ENCODE data around the gene CTAG1B.
A peak's percentile ranks its signal among the peaks of the same experiment; 100 is the strongest.
"Not testable (repeated sequence)": the region's sequence is repeated elsewhere in the genome, so short reads cannot be mapped to it uniquely, and the experiment has no call there.

The CTAG1B gene

GRCh38 chrX:154654372-154654771 lies 35.3 kb upstream of the CTAG1B start:
- Histone ChIP-seq H3K9me3 (ENCODE audit: control insufficient read depth in 5 of 5, low read length in 5 of 5) (peaks cover 0 to 2% (median 0%) of the 10 kb centered on the region in 5 donors), H3K9ac (ENCODE audit: low read length in 5 of 5) (no peak overlapping the region), H3K36me3 (ENCODE audit: control insufficient read depth in 5 of 5, insufficient read depth in 5 of 5, low read length in 5 of 5) (no peaks in the 10 kb centered on the region), H3K27me3 (ENCODE audit: control insufficient read depth in 5 of 5, insufficient read depth in 4 of 5, low read length in 5 of 5) (peaks cover 0 to 4% (median 3%) of the 10 kb centered on the region in 5 donors), H3K4me3 (ENCODE audit: low read depth in 1 of 5, low read length in 5 of 5) (no peak overlapping the region), H3K4me1 (ENCODE audit: control insufficient read depth in 5 of 5, insufficient read depth in 5 of 5, low read length in 5 of 5) (peaks cover 0 to 6% (median 0%) of the 10 kb centered on the region in 5 donors), H3K27ac (ENCODE audit: low read depth, low read length) (no peak overlapping the region)

GRCh38 chrX:154653413-154653812 lies 34.3 kb upstream of the CTAG1B start, which contains the start of gene CTAG2:
CTAG2 (minus strand) TSS chrX:154653579; CDS start chrX:154653515, 64 bp downstream.
- H3K9ac ChIP-seq (ENCODE audit: low read length in 5 of 5): not testable (repeated sequence)

DNA sequence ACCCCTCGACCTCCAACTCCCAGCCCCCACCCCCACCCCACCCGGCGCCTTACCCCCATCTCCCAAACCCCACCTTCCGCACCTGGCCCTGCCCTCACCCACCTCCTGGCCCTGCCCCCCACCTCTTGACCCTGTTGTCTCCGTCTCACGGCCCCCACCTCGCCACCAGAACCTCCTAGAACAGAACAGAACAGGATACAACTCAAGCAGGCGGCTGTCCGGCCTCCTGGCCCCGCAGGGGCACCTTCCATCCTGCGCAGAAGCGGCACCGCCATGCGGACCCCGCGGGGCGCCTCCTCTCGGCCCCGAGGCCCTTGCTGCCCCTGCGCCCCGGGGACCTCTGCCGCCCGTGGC lies 33.9 kb upstream of the CTAG1B start:
- Histone ChIP-seq H3K9ac (ENCODE audit: low read length in 5 of 5) (no peak overlapping the region), H3K9me3 (ENCODE audit: control insufficient read depth in 5 of 5, low read length in 5 of 5) (no peaks in the 10 kb centered on the region), H3K27ac (ENCODE audit: low read depth, low read length) (no peak overlapping the region), H3K27me3 (ENCODE audit: control insufficient read depth in 5 of 5, insufficient read depth in 4 of 5, low read length in 5 of 5) (peaks cover 0 to 9% (median 3%) of the 10 kb centered on the region in 5 donors), H3K4me3 (ENCODE audit: low read depth in 1 of 5, low read length in 5 of 5) (no peak overlapping the region), H3K4me1 (ENCODE audit: control insufficient read depth in 5 of 5, insufficient read depth in 5 of 5, low read length in 5 of 5) (peaks cover 0 to 6% (median 0%) of the 10 kb centered on the region in 5 donors), H3K36me3 (ENCODE audit: control insufficient read depth in 5 of 5, insufficient read depth in 5 of 5, low read length in 5 of 5) (no peaks in the 10 kb centered on the region)

More at GRCh38 chrX:154653413-154653812, 34.3 kb upstream of the CTAG1B start, which contains the start of gene CTAG2:
- not testable (repeated sequence) for H3K27me3 ChIP-seq (ENCODE audit: control insufficient read depth in 5 of 5, insufficient read depth in 4 of 5, low read length in 5 of 5); H3K36me3 ChIP-seq (ENCODE audit: control insufficient read depth in 5 of 5, insufficient read depth in 5 of 5, low read length in 5 of 5); H3K9me3 ChIP-seq (ENCODE audit: control insufficient read depth in 5 of 5, low read length in 5 of 5); H3K4me1 ChIP-seq (ENCODE audit: control insufficient read depth in 5 of 5, insufficient read depth in 5 of 5, low read length in 5 of 5); H3K27ac ChIP-seq (ENCODE audit: low read depth, low read length); H3K4me3 ChIP-seq (ENCODE audit: low read depth in 1 of 5, low read length in 5 of 5)

DNA sequence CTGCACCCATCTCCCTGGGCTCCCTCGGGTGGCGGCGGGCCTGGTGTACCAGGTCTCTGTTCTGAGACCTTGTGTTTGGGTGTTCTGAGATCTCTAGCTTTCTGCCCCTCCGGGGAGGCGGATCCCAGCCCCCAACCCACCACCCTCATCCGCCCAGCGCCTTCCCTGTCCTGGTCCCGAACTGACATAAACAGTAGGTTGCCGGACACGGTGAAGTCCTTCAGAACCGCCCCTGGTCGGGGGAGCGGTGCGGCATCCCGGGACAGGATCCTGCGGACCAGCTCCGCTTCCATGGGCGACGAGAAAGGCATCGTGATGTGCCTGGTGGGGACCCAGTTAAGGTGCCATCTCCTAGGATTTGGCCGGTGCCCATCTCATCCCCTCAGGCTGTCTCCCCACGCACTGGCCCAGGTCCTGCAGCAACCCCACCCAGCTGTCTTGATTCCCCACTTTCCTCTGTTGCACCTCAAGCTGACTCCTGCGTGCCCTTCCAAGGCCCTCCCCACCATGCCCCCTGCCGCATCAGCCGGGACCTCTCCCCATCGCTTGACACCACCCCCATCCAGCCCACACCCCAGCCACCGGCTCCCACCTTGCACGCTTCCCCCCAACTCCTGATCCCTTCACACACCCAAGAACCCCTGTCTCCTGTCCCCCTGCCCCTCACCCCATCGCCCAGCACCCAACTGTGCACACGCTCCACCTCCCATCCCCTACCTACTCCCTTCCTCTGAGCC lies 33.4 kb upstream of the CTAG1B start:
- peaks cover 0 to 6% (median 0%) of the 10 kb centered on the region in 5 donors for H3K4me1 ChIP-seq (ENCODE audit: control insufficient read depth in 5 of 5, insufficient read depth in 5 of 5, low read length in 5 of 5)
- H3K9ac ChIP-seq (ENCODE audit: low read length in 5 of 5): no peak overlapping the region
- peaks cover 0 to 9% (median 3%) of the 10 kb centered on the region in 5 donors for H3K27me3 ChIP-seq (ENCODE audit: control insufficient read depth in 5 of 5, insufficient read depth in 4 of 5, low read length in 5 of 5)
- H3K36me3 ChIP-seq (ENCODE audit: control insufficient read depth in 5 of 5, insufficient read depth in 5 of 5, low read length in 5 of 5): no peaks in the 10 kb centered on the region
- H3K9me3 ChIP-seq (ENCODE audit: control insufficient read depth in 5 of 5, low read length in 5 of 5): no peaks in the 10 kb centered on the region
- H3K4me3 ChIP-seq (ENCODE audit: low read depth in 1 of 5, low read length in 5 of 5): no peak overlapping the region
- no peak overlapping the region for H3K27ac ChIP-seq (ENCODE audit: low read depth, low read length)

GRCh38 chrX:154650221-154650510 lies 31.1 kb upstream of the CTAG1B start:
- no peaks in the 10 kb centered on the region for H3K9me3 ChIP-seq (ENCODE audit: control insufficient read depth in 5 of 5, low read length in 5 of 5)
- peaks cover 0 to 6% (median 0%) of the 10 kb centered on the region in 5 donors for H3K4me1 ChIP-seq (ENCODE audit: control insufficient read depth in 5 of 5, insufficient read depth in 5 of 5, low read length in 5 of 5)
- H3K27me3 ChIP-seq (ENCODE audit: control insufficient read depth in 5 of 5, insufficient read depth in 4 of 5, low read length in 5 of 5): peaks cover 0 to 9% (median 3%) of the 10 kb centered on the region in 5 donors
- H3K4me3 ChIP-seq (ENCODE audit: low read depth in 1 of 5, low read length in 5 of 5): peak overlapping the region in 2 of 5 donors; percentile 26 to 33
- H3K36me3 ChIP-seq (ENCODE audit: control insufficient read depth in 5 of 5, insufficient read depth in 5 of 5, low read length in 5 of 5): no peaks in the 10 kb centered on the region
- no peak overlapping the region for H3K27ac ChIP-seq (ENCODE audit: low read depth, low read length)
- H3K9ac ChIP-seq (ENCODE audit: low read length in 5 of 5): no peak overlapping the region

DNA sequence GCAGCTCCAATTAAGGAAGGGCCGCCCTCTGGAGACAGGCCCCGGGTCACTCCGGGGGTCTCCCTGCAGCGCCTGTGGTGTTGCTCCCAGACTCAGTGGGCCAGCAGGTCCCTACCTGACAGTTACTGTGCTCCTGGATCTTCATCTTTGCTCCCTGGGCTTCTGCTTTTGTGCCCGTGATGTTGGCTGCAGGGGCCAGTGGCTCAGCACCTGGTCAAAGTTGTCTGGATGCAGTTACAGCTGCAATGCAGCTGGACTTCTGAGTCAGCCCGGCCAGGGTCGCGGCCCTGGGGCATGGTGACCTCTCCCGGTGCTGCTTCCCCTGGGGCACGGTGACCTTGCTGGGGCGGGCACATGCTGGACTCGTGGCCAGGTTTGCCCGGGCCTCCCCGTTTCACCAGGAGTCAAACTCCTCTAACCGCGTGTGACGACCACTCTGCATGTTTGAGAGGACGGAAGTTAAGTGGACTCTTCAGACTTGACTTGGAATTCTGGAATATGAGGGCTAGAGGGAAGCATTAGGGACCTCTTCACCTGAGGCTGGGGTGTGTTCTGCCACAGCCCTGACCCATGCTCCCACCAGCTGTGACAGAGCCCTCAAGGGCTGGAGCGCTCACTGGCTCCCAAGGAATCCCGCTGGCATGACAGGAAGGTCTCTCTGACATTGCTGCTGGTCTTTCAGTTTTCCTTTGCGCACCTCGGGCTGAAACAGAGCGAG lies 30.6 kb upstream of the CTAG1B start:
- H3K9ac ChIP-seq (ENCODE audit: low read length in 5 of 5): no peak overlapping the region

DNA sequence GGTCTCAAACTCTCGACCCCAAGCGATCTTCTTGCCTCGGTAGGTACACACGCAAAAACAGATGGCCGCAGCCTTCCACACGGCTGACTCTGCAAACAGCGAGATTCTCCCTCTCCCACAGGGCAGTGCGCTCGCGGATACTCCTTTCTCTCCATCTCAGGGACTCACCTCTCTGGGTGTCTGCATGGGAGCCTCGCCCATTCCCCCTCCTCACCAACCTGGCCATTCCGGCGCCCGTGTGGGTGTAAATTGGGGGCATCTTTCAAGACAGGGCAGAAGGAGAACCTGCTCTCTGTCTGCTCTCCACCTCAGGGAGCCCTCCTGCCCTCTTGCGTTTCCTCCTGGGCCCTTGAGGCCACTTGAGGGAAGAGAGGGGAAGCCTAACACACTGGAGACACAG lies 29.8 kb upstream of the CTAG1B start:
- H3K27me3 ChIP-seq (ENCODE audit: control insufficient read depth in 5 of 5, insufficient read depth in 4 of 5, low read length in 5 of 5): peaks cover 0 to 9% (median 3%) of the 10 kb centered on the region in 5 donors
- H3K27ac ChIP-seq (ENCODE audit: low read depth, low read length): no peak overlapping the region
- H3K4me3 ChIP-seq (ENCODE audit: low read depth in 1 of 5, low read length in 5 of 5): no peak overlapping the region
- peaks cover 0 to 6% (median 0%) of the 10 kb centered on the region in 5 donors for H3K4me1 ChIP-seq (ENCODE audit: control insufficient read depth in 5 of 5, insufficient read depth in 5 of 5, low read length in 5 of 5)
- H3K9me3 ChIP-seq (ENCODE audit: control insufficient read depth in 5 of 5, low read length in 5 of 5): no peaks in the 10 kb centered on the region
- no peaks in the 10 kb centered on the region for H3K36me3 ChIP-seq (ENCODE audit: control insufficient read depth in 5 of 5, insufficient read depth in 5 of 5, low read length in 5 of 5)
- H3K9ac ChIP-seq (ENCODE audit: low read length in 5 of 5): no peak overlapping the region

More for the DNA sequence above, 30.6 kb upstream of the CTAG1B start:
- peak overlapping the region in 2 of 5 donors; percentile 26 to 33 for H3K4me3 ChIP-seq (ENCODE audit: low read depth in 1 of 5, low read length in 5 of 5)
- H3K9me3 ChIP-seq (ENCODE audit: control insufficient read depth in 5 of 5, low read length in 5 of 5): no peaks in the 10 kb centered on the region
- H3K27me3 ChIP-seq (ENCODE audit: control insufficient read depth in 5 of 5, insufficient read depth in 4 of 5, low read length in 5 of 5): peaks cover 0 to 9% (median 3%) of the 10 kb centered on the region in 5 donors
- no peaks in the 10 kb centered on the region for H3K36me3 ChIP-seq (ENCODE audit: control insufficient read depth in 5 of 5, insufficient read depth in 5 of 5, low read length in 5 of 5)
- H3K4me1 ChIP-seq (ENCODE audit: control insufficient read depth in 5 of 5, insufficient read depth in 5 of 5, low read length in 5 of 5): peaks cover 0 to 6% (median 0%) of the 10 kb centered on the region in 5 donors
- H3K27ac ChIP-seq (ENCODE audit: low read depth, low read length): no peak overlapping the region

DNA sequence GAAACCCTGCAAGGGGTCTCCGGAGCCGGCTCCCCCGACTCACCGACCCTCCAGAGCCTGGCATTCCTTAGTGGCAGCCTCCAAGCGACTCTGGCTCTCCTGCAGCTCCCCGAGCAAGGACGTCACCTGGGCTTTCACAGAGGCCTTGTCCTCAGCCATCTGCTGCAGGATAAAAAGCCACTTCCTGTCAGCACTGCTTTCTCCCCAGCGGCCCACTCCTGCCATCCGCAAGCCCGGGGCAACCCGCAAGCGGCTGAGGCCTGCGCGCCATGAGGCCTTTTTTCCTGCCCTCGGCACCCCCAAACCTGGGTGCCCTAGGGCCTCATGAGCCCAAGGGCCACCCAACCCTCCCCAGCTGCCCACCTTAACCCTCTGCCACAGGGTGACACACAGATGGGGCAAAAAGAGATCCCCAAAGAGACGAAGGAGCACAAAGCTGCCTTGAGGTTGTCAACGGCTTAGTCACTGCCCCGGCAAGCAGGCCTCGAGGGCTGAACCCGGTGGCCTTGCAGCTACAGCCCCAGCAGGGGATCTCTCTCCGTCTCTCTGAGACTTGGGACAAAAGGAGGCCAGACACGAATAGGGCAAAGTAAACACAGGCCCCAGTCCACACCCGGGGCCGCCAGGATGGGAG lies 26.8 kb upstream of the CTAG1B start:
- not testable (repeated sequence) for H3K9ac ChIP-seq (ENCODE audit: low read length in 5 of 5); H3K27ac ChIP-seq (ENCODE audit: low read depth, low read length); H3K27me3 ChIP-seq (ENCODE audit: control insufficient read depth in 5 of 5, insufficient read depth in 4 of 5, low read length in 5 of 5); H3K9me3 ChIP-seq (ENCODE audit: control insufficient read depth in 5 of 5, low read length in 5 of 5); H3K4me1 ChIP-seq (ENCODE audit: control insufficient read depth in 5 of 5, insufficient read depth in 5 of 5, low read length in 5 of 5); H3K36me3 ChIP-seq (ENCODE audit: control insufficient read depth in 5 of 5, insufficient read depth in 5 of 5, low read length in 5 of 5); H3K4me3 ChIP-seq (ENCODE audit: low read depth in 1 of 5, low read length in 5 of 5)

GRCh38 chrX:154643708-154644107 lies 24.6 kb upstream of the CTAG1B start:
- H3K9ac ChIP-seq (ENCODE audit: low read length in 5 of 5); H3K9me3 ChIP-seq (ENCODE audit: control insufficient read depth in 5 of 5, low read length in 5 of 5); H3K36me3 ChIP-seq (ENCODE audit: control insufficient read depth in 5 of 5, insufficient read depth in 5 of 5, low read length in 5 of 5); H3K4me3 ChIP-seq (ENCODE audit: low read depth in 1 of 5, low read length in 5 of 5); H3K27ac ChIP-seq (ENCODE audit: low read depth, low read length); H3K27me3 ChIP-seq (ENCODE audit: control insufficient read depth in 5 of 5, insufficient read depth in 4 of 5, low read length in 5 of 5); H3K4me1 ChIP-seq (ENCODE audit: control insufficient read depth in 5 of 5, insufficient read depth in 5 of 5, low read length in 5 of 5): not testable (repeated sequence)

DNA sequence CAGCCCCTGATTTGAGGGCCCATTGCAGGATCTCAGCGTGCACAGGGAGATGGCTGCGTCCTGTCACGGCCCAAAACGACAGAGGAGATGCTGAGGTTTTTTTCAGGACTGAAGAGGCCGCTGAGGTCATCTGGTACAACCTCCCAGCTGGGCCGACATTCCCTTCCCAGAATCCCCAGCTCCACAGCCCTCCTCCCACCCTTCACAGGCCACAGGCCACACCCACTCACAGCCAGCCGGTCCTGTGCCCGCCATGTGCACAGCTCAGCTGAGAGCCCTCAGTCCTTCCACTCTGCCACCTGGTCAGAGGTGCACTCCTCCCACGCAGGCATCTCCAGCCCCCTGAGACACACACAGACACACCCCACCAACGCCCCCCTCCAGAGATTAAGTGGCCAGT lies 22.7 kb upstream of the CTAG1B start:
- not testable (repeated sequence) for H3K27ac ChIP-seq (ENCODE audit: low read depth, low read length); H3K27me3 ChIP-seq (ENCODE audit: control insufficient read depth in 5 of 5, insufficient read depth in 4 of 5, low read length in 5 of 5); H3K4me3 ChIP-seq (ENCODE audit: low read depth in 1 of 5, low read length in 5 of 5); H3K4me1 ChIP-seq (ENCODE audit: control insufficient read depth in 5 of 5, insufficient read depth in 5 of 5, low read length in 5 of 5); H3K36me3 ChIP-seq (ENCODE audit: control insufficient read depth in 5 of 5, insufficient read depth in 5 of 5, low read length in 5 of 5); H3K9ac ChIP-seq (ENCODE audit: low read length in 5 of 5); H3K9me3 ChIP-seq (ENCODE audit: control insufficient read depth in 5 of 5, low read length in 5 of 5)
